HUES64 (cell line): ENCODE data around the gene PCYOX1L. TPM values are rescaled to one million over a fixed set of nuclear protein-coding genes. Genes with fewer than 3 reads are reported as not detected.

Experiments
- H3K27ac ChIP-seq: 2 replicates; pipeline ENCODE4 v1.7.0; 2013; ENCODE audit warnings: low read depth, low read length, inconsistent platforms
- H3K27me3 ChIP-seq: 2 replicates; pipeline ENCODE4 v1.6.1; 2013; ENCODE audit warnings: mild to moderate bottlenecking, low read length; ENCODE audit not compliant: insufficient read depth
- H3K36me3 ChIP-seq: 2 replicates; pipeline ENCODE4 v1.6.1; 2013; ENCODE audit warnings: mild to moderate bottlenecking, low read length; ENCODE audit not compliant: insufficient read depth
- H3K4me1 ChIP-seq: 2 replicates; pipeline ENCODE4 v1.6.1; 2013; ENCODE audit warnings: mild to moderate bottlenecking, low read length, moderate library complexity; ENCODE audit not compliant: insufficient read depth
- H3K4me3 ChIP-seq: 2 replicates; pipeline ENCODE4 v1.5.1; 2013; ENCODE audit warnings: mild to moderate bottlenecking, low read length, moderate library complexity
- H3K9ac ChIP-seq: 2 replicates; pipeline ENCODE4 v1.6.1; 2013; ENCODE audit warnings: mild to moderate bottlenecking, low read depth, low read length
- H3K9me3 ChIP-seq: 2 replicates; pipeline ENCODE4 v1.6.1; 2013; ENCODE audit warnings: low read depth, low read length; ENCODE audit not compliant: insufficient read depth
- WGBS: fragments of 150-250, 120-280 bp; methylation state at CpG from one replicate; pipeline ENCODE4 v1.1.7; 2013; ENCODE audit warnings: missing lambda C conversion rate; 5-methylcytosine and 5-hydroxymethylcytosine counted together
- polyA plus RNA-seq, 2 experiments: library from polyadenylated mRNA; stranded (reverse); fragments of 50-300 nt; gene quantifications; one replicate each; pipeline ENCODE4 v1.2.3, GENCODE V29; 2013

Gene PCYOX1L
- 7.4 TPM for polyA plus RNA-seq (2013, experiment 1 of 2)
- 10.0 TPM for polyA plus RNA-seq (2013, experiment 2 of 2)

- Histone ChIP-seq H3K36me3 (peaks cover 23% of the 10 kb centered on the region), H3K4me3 (peak within 1 kb of the TSS; percentile 89), H3K27ac (no peak within 1 kb of the TSS), H3K27me3 (0 out of 2 replicates have a peak, but pooled peaks cover 4% of the 10 kb centered on the region), H3K9ac (peak within 1 kb of the TSS; percentile 61), H3K9me3 (no peaks in the 10 kb centered on the region), H3K4me1 (no peaks in the 10 kb centered on the region; the same call in 1 of the 2 replicates)
- 2% methylated on average over 60 of the region's 61 CpGs for WGBS
These were observed at the start of gene PCYOX1L for GRCh38 chr5:149357370-149358293. Gene PCYOX1L, plus strand, starts transcription at chr5:149358046. Its CDS starts 23 bp downstream, at chr5:149358069.

GRCh38 chr5:149309354-149309753 lies 48.5 kb upstream of the PCYOX1L start:
- H3K4me1 ChIP-seq: peaks cover 9% of the 10 kb centered on the region; the same call in 1 of the 2 replicates
- H3K27me3 ChIP-seq: no peaks in the 10 kb centered on the region
- H3K9me3 ChIP-seq: no peaks in the 10 kb centered on the region
- H3K36me3 ChIP-seq: no peaks in the 10 kb centered on the region
- no peak overlapping the region for H3K4me3 ChIP-seq
- H3K27ac ChIP-seq: no peak overlapping the region
- 97% methylated on average over 6 of the region's 6 CpGs for WGBS
- H3K9ac ChIP-seq: no peak overlapping the region

GRCh38 chr5:149310488-149310887 lies 47.4 kb upstream of the PCYOX1L start:
- H3K27ac ChIP-seq: no peak overlapping the region
- H3K9ac ChIP-seq: no peak overlapping the region
- H3K4me3 ChIP-seq: no peak overlapping the region
- WGBS: 94% methylated on average over 4 of the region's 4 CpGs
- no peaks in the 10 kb centered on the region for H3K27me3 ChIP-seq
- no peaks in the 10 kb centered on the region for H3K36me3 ChIP-seq
- peaks cover 9% of the 10 kb centered on the region; the same call in 1 of the 2 replicates for H3K4me1 ChIP-seq
- no peaks in the 10 kb centered on the region for H3K9me3 ChIP-seq

GRCh38 chr5:149310947-149311658 lies 46.7 kb upstream of the PCYOX1L start:
- 66% methylated on average over 10 of the region's 10 CpGs for WGBS
- H3K9ac ChIP-seq: no peak overlapping the region
- H3K9me3 ChIP-seq: no peaks in the 10 kb centered on the region
- no peak overlapping the region for H3K27ac ChIP-seq
- H3K4me3 ChIP-seq: no peak overlapping the region
- H3K36me3 ChIP-seq: no peaks in the 10 kb centered on the region
- H3K27me3 ChIP-seq: no peaks in the 10 kb centered on the region
- H3K4me1 ChIP-seq: peaks cover 9% of the 10 kb centered on the region; the same call in 1 of the 2 replicates

- H3K4me1 ChIP-seq: peaks cover 9% of the 10 kb centered on the region; the same call in 1 of the 2 replicates
- no peak overlapping the region for H3K27ac ChIP-seq
- H3K27me3 ChIP-seq: no peaks in the 10 kb centered on the region
- WGBS: 94% methylated on average over 5 of the region's 6 CpGs
- no peaks in the 10 kb centered on the region for H3K36me3 ChIP-seq
- H3K9me3 ChIP-seq: no peaks in the 10 kb centered on the region
- H3K4me3 ChIP-seq: no peak overlapping the region
- H3K9ac ChIP-seq: no peak overlapping the region
These were observed 44.5 kb upstream of the PCYOX1L start for GRCh38 chr5:149313151-149313841.

- Histone ChIP-seq H3K27me3 (no peaks in the 10 kb centered on the region), H3K36me3 (no peaks in the 10 kb centered on the region), H3K9me3 (no peaks in the 10 kb centered on the region), H3K4me3 (no peak overlapping the region), H3K4me1 (peaks cover 9% of the 10 kb centered on the region; the same call in 1 of the 2 replicates), H3K9ac (no peak overlapping the region), H3K27ac (no peak overlapping the region)
- 93% methylated on average over 4 of the region's 4 CpGs for WGBS
These were observed 43.2 kb upstream of the PCYOX1L start for GRCh38 chr5:149314571-149315111.

GRCh38 chr5:149315753-149316152 lies 42.1 kb upstream of the PCYOX1L start:
- H3K9me3 ChIP-seq: no peaks in the 10 kb centered on the region
- H3K4me3 ChIP-seq: no peak overlapping the region
- H3K27ac ChIP-seq: no peak overlapping the region
- H3K4me1 ChIP-seq: peaks cover 9% of the 10 kb centered on the region; the same call in 1 of the 2 replicates
- WGBS: 93% methylated on average over 6 of the region's 6 CpGs
- no peaks in the 10 kb centered on the region for H3K27me3 ChIP-seq
- no peak overlapping the region for H3K9ac ChIP-seq
- no peaks in the 10 kb centered on the region for H3K36me3 ChIP-seq

- WGBS: 88% methylated on average over 14 of the region's 14 CpGs
- no peaks in the 10 kb centered on the region for H3K27me3 ChIP-seq
- no peak overlapping the region for H3K4me3 ChIP-seq
- H3K36me3 ChIP-seq: no peaks in the 10 kb centered on the region
- no peaks in the 10 kb centered on the region for H3K9me3 ChIP-seq
- H3K27ac ChIP-seq: no peak overlapping the region
- H3K9ac ChIP-seq: no peak overlapping the region
- H3K4me1 ChIP-seq: no peaks in the 10 kb centered on the region
These were observed 40.4 kb upstream of the PCYOX1L start for GRCh38 chr5:149317281-149318048.

- Histone ChIP-seq H3K9me3 (no peaks in the 10 kb centered on the region), H3K36me3 (no peaks in the 10 kb centered on the region), H3K27ac (no peak overlapping the region), H3K9ac (no peak overlapping the region), H3K27me3 (no peaks in the 10 kb centered on the region), H3K4me1 (no peaks in the 10 kb centered on the region), H3K4me3 (no peak overlapping the region)
- WGBS: 98% methylated on average over 3 of the region's 3 CpGs
These were observed 38.7 kb upstream of the PCYOX1L start for GRCh38 chr5:149319174-149319573.

GRCh38 chr5:149320791-149321330 lies 37.0 kb upstream of the PCYOX1L start:
- H3K9ac ChIP-seq: no peak overlapping the region; the same call in 1 of the 2 replicates
- H3K36me3 ChIP-seq: no peaks in the 10 kb centered on the region
- WGBS: 62% methylated on average over 4 of the region's 4 CpGs
- H3K27me3 ChIP-seq: no peaks in the 10 kb centered on the region
- H3K9me3 ChIP-seq: no peaks in the 10 kb centered on the region
- no peaks in the 10 kb centered on the region for H3K4me1 ChIP-seq
- H3K4me3 ChIP-seq: no peak overlapping the region
- no peak overlapping the region for H3K27ac ChIP-seq
